ENCODE results near the gene CCL22.

The CCL22 gene

GRCh38 chr16:57358527-57359095 lies at the start of gene CCL22:
TSS of gene CCL22 (plus strand) at chr16:57358783. CDS start at chr16:57358817, 34 bp downstream.
- Histone ChIP-seq H3F3A (ENCODE audit: insufficient read depth, low read length) (no peaks in the 10 kb centered on the region), H2AFZ (ENCODE audit: low read length) (no peak within 1 kb of the TSS), H3K9me2 (ENCODE audit: low read depth, low read length) (no peaks in the 10 kb centered on the region), H3K9me3 (ENCODE audit: low read length) (no peaks in the 10 kb centered on the region), H3K4me2 (ENCODE audit: low read length) (no peak within 1 kb of the TSS), H3K4me3 (ENCODE audit: low read depth, low read length, poor library complexity, severe bottlenecking) (no peak within 1 kb of the TSS), H3K9ac (ENCODE audit: low read length) (no peak within 1 kb of the TSS), H3K27ac (ENCODE audit: low read depth, low read length, poor library complexity, severe bottlenecking) (no peak within 1 kb of the TSS), H3K4me1 (ENCODE audit: insufficient read depth, low read length, severe bottlenecking) (no peaks in the 10 kb centered on the region), H3K79me2 (ENCODE audit: insufficient read depth, low read length) (no peaks in the 10 kb centered on the region), H3K27me3 (ENCODE audit: insufficient read depth, low read length) (no peaks in the 10 kb centered on the region), H3K36me3 (ENCODE audit: insufficient read depth, low read length) (no peaks in the 10 kb centered on the region), H4K20me1 (ENCODE audit: insufficient read depth, low read length) (no peaks in the 10 kb centered on the region)
- no peak for TF ChIP-seq CTCF (IDR thresholded peaks at IDR 0.05; ENCODE audit: low read length)
- TF ChIP-seq EZH2 (IDR thresholded peaks at IDR 0.05; ENCODE audit: borderline replicate concordance, low read length): no peak

GRCh38 chr16:57310801-57311200 lies 47.8 kb upstream of the CCL22 start:
- H3F3A ChIP-seq (ENCODE audit: insufficient read depth, low read length): no peaks in the 10 kb centered on the region
- H3K4me2 ChIP-seq (ENCODE audit: low read length): no peak overlapping the region
- no peaks in the 10 kb centered on the region for H3K9me3 ChIP-seq (ENCODE audit: low read length)
- H3K27me3 ChIP-seq (ENCODE audit: insufficient read depth, low read length): peaks cover 6% of the 10 kb centered on the region; the same call in 1 of the 2 replicates
- no peaks in the 10 kb centered on the region for H3K4me1 ChIP-seq (ENCODE audit: insufficient read depth, low read length, severe bottlenecking)
- H3K4me3 ChIP-seq (ENCODE audit: low read depth, low read length, poor library complexity, severe bottlenecking): no peak overlapping the region
- H2AFZ ChIP-seq (ENCODE audit: low read length): no peak overlapping the region
- H3K9me2 ChIP-seq (ENCODE audit: low read depth, low read length): no peaks in the 10 kb centered on the region
- H3K9ac ChIP-seq (ENCODE audit: low read length): no peak overlapping the region
- H3K36me3 ChIP-seq (ENCODE audit: insufficient read depth, low read length): no peaks in the 10 kb centered on the region
- no peak overlapping the region for H3K27ac ChIP-seq (ENCODE audit: low read depth, low read length, poor library complexity, severe bottlenecking)
- TF ChIP-seq CTCF (IDR thresholded peaks at IDR 0.05; ENCODE audit: low read length): no peak
- TF ChIP-seq EZH2 (IDR thresholded peaks at IDR 0.05; ENCODE audit: borderline replicate concordance, low read length): no peak
- no peaks in the 10 kb centered on the region for H3K79me2 ChIP-seq (ENCODE audit: insufficient read depth, low read length)
- no peaks in the 10 kb centered on the region for H4K20me1 ChIP-seq (ENCODE audit: insufficient read depth, low read length)

- Histone ChIP-seq H4K20me1 (ENCODE audit: insufficient read depth, low read length) (no peaks in the 10 kb centered on the region), H3K36me3 (ENCODE audit: insufficient read depth, low read length) (no peaks in the 10 kb centered on the region), H3K9me3 (ENCODE audit: low read length) (no peaks in the 10 kb centered on the region), H2AFZ (ENCODE audit: low read length) (no peak overlapping the region), H3K4me1 (ENCODE audit: insufficient read depth, low read length, severe bottlenecking) (no peaks in the 10 kb centered on the region), H3K9me2 (ENCODE audit: low read depth, low read length) (no peaks in the 10 kb centered on the region), H3K9ac (ENCODE audit: low read length) (no peak overlapping the region), H3K27ac (ENCODE audit: low read depth, low read length, poor library complexity, severe bottlenecking) (no peak overlapping the region), H3K79me2 (ENCODE audit: insufficient read depth, low read length) (no peaks in the 10 kb centered on the region), H3K4me3 (ENCODE audit: low read depth, low read length, poor library complexity, severe bottlenecking) (no peak overlapping the region), H3K27me3 (ENCODE audit: insufficient read depth, low read length) (no peaks in the 10 kb centered on the region), H3F3A (ENCODE audit: insufficient read depth, low read length) (no peaks in the 10 kb centered on the region), H3K4me2 (ENCODE audit: low read length) (no peak overlapping the region)
- TF ChIP-seq CTCF (IDR thresholded peaks at IDR 0.05; ENCODE audit: low read length): no peak
- TF ChIP-seq EZH2 (IDR thresholded peaks at IDR 0.05; ENCODE audit: borderline replicate concordance, low read length): no peak
Measured at GRCh38 chr16:57313509-57313908, 45.1 kb upstream of the CCL22 start.

Data from OCI-LY1 (cell line).